Ovary (tissue), 3 donors: ENCODE results near the gene DNAJC3.

Experiments
- CTCF ChIP-seq, 3 donors: fragments of 450-650 bp in 2 of 3; fragments of 200-600 bp in 1 of 3; IDR thresholded peaks; one replicate each; pipeline versions ENCODE4 v1.5.1 to v1.8.0; 2016 to 2022; ENCODE audit warnings: antibody characterized with exemption in 3 of 3, mild to moderate bottlenecking in 1 of 3
- POLR2A ChIP-seq: fragments of 450-650 bp; IDR thresholded peaks from one replicate; pipeline ENCODE4 v1.6.1; 2017; ENCODE audit warnings: antibody characterized with exemption, mild to moderate bottlenecking, moderate library complexity
- donor health status: DM: no; HTN: no; CAD: no.

- no peak for TF ChIP-seq CTCF (IDR thresholded peaks at IDR 0.05)
- no peak for TF ChIP-seq POLR2A
Measured at GRCh38 chr13:95788100-95788463, 111.1 kb downstream of the DNAJC3 start.
